Lower leg skin (tissue), 4 donors: ENCODE measurements around the gene NRXN2. TPM values are rescaled to one million over a fixed set of nuclear protein-coding genes. Genes with fewer than 3 reads are reported as not detected.

Experiments used
- DNase-seq, 2 donors: peaks; one replicate each; pipeline ENCODE4 v3.0.0-alpha.2; 2019; ENCODE audit warnings: low spot score in 2 of 2
- H3K4me3 ChIP-seq: fragments of 200-600 bp; sonication (generic); 2 replicates; pipeline ENCODE4 v1.5.1; 2017; ENCODE audit warnings: mild to moderate bottlenecking, low read depth; ENCODE audit not compliant: poor library complexity, severe bottlenecking
- CTCF ChIP-seq, 3 donors: fragments of 450-650 bp; IDR thresholded peaks; one replicate each; pipeline ENCODE4 v1.5.1; 2016; ENCODE audit warnings: antibody characterized with exemption in 3 of 3, mild to moderate bottlenecking in 3 of 3, moderate library complexity in 2 of 3
- POLR2A ChIP-seq, 2 donors: fragments of 450-650 bp; IDR thresholded peaks; one replicate each; pipeline ENCODE4 v1.6.1; 2016 to 2017; ENCODE audit warnings: antibody characterized with exemption in 2 of 2, mild to moderate bottlenecking in 1 of 2, moderate library complexity in 1 of 2
- WGBS, 2 donors: methylation state at CpG; one replicate each; pipeline ENCODE4 v1.1.5; 2018; 5-methylcytosine and 5-hydroxymethylcytosine counted together
- intact Hi-C: fragments of 100-400 bp; cut with DNase I; formaldehyde crosslinking; loops from one replicate; pipeline ENCODE4 v1.15.0; 2023; ENCODE audit warnings: low total_unique reads
- total RNA-seq, 4 donors: library from RNA; depleted of rRNA; stranded (reverse); fragments of >200 nt; gene quantifications; one replicate each; pipeline ENCODE4 v1.1.0, GENCODE V29; 2016

NRXN2 gene
- total RNA-seq, 4 donors from 2014 or later, result 0.27 to 7.0 (median 1.1) TPM; not detected in 1

- intact Hi-C loops, result no loop called here
- 68 to 71% methylated on average over 9 to 11 of the region's 11 CpGs for WGBS, 2 donors
Observed at GRCh38 chr11:64611869-64612646, 110.9 kb downstream of the NRXN2 start.

GRCh38 chr11:64611176-64611575, 111.8 kb downstream of the NRXN2 start:
- DNase-seq, result no peak
- intact Hi-C loops, result no loop called here
- WGBS, 2 donors, result 83 to 92% methylated on average over 1 to 2 of the region's 2 CpGs
- TF ChIP-seq POLR2A (IDR thresholded peaks at IDR 0.05) (no peak), CTCF (IDR thresholded peaks at IDR 0.05) (no peak)
- H3K4me3 ChIP-seq, result no peak overlapping the region

More at GRCh38 chr11:64611869-64612646, 110.9 kb downstream of the NRXN2 start:
- TF ChIP-seq CTCF (IDR thresholded peaks at IDR 0.05) (no peak), POLR2A (IDR thresholded peaks at IDR 0.05) (no peak)
- no peak for DNase-seq
- H3K4me3 ChIP-seq, result no peak overlapping the region

- DNase-seq, result no peak
- 88 to 98% methylated on average over 3 of the region's 3 CpGs for WGBS, 2 donors
- intact Hi-C loops, result no loop called here
- no peak for TF ChIP-seq CTCF (IDR thresholded peaks at IDR 0.05)
- no peak for TF ChIP-seq POLR2A (IDR thresholded peaks at IDR 0.05)
- H3K4me3 ChIP-seq, result no peak overlapping the region
Observed at GRCh38 chr11:64610596-64610995, 112.4 kb downstream of the NRXN2 start.

- WGBS, 2 donors, result 61 to 91% methylated on average over 4 to 5 of the region's 5 CpGs
- no peak for DNase-seq
- TF ChIP-seq POLR2A (IDR thresholded peaks at IDR 0.05), result no peak
- no peak for TF ChIP-seq CTCF (IDR thresholded peaks at IDR 0.05)
- intact Hi-C loops, result no loop called here
- no peak overlapping the region for H3K4me3 ChIP-seq
Observed at GRCh38 chr11:64609436-64610047, 113.5 kb downstream of the NRXN2 start.

GRCh38 chr11:64608636-64609035, 114.4 kb downstream of the NRXN2 start:
- WGBS, 2 donors, result 75 to 78% methylated on average over 12 of the region's 12 CpGs
- TF ChIP-seq POLR2A (IDR thresholded peaks at IDR 0.05) (no peak), CTCF (IDR thresholded peaks at IDR 0.05) (no peak)
- intact Hi-C loops, result no loop called here
- no peak overlapping the region for H3K4me3 ChIP-seq
- DNase-seq, result no peak
